SKM-1 (cell line): ENCODE measurements around the gene NPHP4.
"Not testable (repeated sequence)": the region's sequence is repeated elsewhere in the genome, so short reads cannot be mapped to it uniquely, and the experiment has no call there.

Experiments used
- DNase-seq: peaks from one replicate; lab custom pipeline; 2025; ENCODE audit not compliant: unreplicated experiment; lab: John Stamatoyannopoulos, UW

The NPHP4 gene

DNA sequence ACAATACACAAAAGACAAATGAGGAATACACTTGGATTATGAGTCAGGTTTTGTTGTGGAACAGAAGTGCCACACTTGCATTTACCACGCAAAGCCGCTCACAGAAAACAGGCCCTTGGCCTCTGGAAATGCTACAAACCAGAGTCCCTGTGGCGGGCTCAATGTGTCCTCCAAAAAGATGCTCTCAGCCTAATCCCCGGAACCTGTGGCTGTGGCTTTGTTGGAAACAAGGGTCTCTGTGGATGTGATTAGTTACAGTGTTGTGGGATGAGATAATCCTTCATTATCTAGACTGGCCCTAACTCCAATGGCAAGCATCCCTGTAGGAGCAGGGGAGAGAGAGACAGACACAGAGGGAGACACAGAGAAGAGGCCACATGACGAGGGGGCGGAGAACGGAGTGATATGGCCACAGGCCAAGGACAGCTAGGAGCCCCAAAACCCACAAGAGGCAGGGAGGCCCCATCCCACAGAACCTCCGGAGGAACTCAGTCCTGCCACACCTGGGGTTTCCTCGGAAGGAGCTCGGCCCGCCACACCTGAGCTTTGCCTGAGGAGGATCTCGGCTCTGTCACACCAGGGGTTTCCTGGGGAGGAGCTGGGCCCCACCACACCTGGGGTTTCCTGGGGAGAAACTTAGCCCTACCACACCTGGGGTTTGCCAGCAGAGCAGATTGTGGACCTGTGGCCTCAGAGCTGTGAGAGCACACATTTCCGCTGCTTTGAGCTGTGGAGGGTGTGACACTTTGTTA, 55.4 kb downstream of the NPHP4 start:
- no peak for DNase-seq

DNA sequence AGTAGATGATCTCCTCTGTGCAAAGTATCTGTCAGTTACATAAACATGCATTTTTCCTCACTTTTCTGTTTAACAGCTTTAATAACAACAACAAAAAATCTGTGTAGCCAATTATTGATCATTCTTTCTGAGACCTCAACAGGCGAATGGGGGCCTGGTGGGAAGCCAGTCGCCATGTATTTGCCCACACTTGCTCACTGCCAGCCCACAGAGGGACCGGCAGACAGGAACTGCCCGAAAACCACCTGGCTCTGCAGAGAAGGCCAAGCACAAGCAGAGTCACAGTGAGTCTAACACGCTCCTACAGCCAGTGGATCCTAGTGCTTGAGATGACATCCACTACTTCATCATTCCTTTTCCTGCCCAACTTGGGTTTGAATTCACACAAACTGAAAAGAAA, 56.1 kb downstream of the NPHP4 start:
- DNase-seq: no peak

DNA sequence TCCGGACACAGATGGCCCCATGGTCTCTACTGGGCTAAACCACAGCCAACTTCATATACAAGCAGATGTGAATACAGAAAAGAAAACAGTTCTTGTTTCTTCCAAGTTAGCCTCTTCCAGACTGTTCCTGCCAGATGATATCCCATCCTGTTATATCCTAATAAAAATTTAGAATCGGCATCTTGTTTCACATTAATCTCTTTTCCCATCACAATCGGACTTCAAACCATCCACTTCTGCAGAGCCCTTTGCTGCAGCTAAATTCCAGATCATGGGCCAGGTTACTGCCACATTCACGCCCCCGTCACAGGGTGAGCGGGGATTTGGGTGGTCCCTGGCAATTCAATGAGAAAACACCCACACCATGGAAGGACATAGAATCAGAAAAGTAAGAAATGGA, 57.2 kb downstream of the NPHP4 start:
- no peak for DNase-seq

DNA sequence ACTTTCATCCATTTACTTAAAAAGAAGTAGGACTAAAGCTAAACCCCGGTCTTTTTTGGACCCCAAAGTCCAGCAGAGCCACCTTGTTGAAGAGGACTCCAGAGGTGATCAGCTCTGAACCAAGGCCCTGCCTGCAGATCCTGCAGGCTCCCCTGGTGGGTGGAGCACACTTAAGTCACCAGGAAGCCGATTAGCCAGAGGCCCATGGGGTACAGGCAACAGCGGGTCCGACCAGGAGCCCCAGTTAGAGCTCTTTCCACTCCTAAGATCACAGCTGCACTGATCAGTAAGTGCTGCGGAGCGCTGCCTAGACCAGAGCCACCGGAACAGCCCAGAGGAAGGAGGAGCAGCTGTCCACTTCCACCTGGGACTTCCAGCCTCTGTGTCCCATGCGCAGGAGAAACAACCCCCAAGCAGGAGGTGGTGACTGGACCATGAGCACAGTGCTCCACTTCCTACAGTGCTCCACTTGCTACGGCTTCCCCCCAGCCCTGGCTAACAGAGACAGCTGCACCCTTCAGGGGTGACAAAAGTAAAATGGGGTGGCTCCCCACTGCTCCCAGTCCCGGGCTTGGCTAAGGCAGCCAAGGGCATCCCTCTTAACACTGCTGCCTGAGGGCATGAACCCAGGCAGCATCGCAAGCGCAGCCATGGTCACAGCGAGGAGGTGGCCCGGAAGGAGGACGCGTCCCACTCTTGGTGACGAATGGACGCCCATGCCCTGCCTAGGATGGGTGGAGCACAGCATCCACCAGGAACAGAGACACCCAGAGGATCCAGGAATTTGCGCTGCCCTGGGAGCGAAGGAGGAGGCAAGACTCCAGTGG, 58.0 kb downstream of the NPHP4 start:
- DNase-seq: no peak

DNA sequence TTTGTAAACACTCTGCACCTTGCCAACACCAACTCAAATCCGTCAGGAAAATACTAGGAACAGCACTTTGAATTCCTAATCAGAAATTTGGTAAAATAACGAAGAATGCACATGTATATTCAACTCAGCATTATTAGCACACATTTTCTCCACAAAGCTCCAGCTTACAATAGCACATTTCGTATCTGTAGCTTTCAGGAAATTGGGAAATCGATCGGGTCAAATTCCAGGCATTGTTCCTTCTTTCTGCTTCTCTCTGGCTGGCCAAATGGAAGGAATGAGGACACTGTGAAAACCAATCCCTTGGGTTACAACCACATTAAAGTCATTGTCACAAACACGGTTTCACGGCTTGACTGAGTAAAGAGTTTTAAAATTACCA, 58.6 kb downstream of the NPHP4 start:
- DNase-seq: no peak

DNA sequence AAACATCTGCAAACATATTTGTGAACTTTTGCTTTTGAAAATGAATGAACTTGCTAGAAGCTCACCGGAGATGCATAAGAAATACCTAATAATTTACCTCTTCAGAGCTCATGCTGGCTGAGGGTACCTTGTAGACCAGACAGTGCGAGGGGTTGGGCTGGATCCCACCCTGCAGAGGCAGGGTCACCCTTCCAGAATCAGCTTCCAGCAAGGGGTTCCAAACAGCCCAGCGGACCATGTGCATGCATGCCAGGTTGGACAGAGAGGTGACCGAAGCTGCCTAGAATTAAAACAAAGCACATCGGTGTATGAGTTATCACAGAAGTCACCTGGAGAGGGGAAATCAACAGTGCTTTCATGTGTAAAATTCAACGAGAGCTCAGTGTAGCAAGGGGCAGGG, 59.2 kb downstream of the NPHP4 start:
- no peak for DNase-seq

DNA sequence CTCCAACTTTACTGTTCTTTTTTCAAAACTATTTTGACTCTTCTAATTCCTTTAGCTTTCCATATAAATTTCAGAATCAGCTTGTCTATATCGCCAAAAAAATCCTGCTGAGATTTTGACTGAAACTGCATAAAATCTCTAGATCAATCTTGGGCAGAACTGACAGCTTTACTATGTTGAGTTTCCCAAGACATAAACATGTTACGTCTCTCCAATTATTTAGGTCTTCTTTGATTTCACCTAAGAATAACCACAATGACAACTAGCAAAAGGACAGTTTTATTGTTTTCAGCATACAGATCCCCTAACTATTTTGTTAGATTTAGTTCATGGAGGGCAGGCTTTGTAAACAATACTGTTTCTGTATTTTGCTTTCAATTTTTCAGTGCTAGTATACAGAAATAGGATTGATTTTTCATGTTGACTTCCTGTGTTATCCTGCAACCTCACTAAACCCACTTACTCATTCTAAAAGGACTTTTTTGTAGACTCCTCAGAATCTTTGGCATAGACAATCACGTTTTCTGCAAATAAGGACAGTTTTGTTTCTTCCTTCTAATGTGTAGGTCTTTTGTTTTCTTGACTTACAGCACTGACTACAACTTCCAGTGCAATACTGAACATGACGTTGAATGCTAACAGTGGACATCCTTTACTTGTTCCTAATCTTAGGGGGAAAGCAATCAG, 63.4 kb downstream of the NPHP4 start:
- DNase-seq: no peak

DNA sequence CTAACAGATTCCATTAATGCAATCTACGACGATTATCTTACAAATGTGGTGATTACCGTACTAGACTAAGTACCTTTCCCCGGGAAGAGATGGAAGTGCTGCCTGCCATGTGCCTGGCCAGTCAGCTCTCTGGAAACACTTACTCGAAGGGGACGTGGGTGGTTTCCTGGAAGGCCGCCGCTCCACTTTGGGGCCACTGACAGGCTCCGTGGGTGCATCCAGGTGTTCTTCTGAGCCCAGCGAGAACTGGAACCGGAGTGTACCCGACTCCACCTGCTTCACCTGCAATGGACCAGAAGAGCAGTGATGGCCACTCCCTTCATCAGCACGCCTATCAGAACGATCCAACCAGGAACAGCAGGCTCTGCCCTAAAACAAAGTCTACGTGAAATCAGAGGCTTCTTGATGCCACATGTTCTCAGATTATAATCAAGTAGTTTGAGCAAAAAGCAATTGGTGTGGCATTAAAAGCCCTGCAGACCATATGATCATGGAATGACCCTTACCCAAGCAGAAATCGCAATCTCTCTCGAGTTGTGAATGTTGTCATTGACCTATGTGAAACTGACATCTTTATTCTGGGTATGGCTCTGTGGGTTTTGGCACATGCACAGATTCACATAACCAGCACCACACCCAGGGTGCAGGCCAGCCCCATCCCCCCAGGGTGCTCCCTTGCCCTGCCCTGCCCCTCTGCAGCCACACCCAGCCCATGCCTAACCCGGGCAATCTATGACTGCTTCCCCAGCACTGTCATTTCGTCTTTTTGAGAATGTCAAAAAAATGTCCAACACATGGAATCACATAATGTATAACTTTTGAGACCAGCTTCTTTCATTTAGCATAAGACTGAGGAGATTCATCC, 64.5 kb downstream of the NPHP4 start:
- DNase-seq: no peak

DNA sequence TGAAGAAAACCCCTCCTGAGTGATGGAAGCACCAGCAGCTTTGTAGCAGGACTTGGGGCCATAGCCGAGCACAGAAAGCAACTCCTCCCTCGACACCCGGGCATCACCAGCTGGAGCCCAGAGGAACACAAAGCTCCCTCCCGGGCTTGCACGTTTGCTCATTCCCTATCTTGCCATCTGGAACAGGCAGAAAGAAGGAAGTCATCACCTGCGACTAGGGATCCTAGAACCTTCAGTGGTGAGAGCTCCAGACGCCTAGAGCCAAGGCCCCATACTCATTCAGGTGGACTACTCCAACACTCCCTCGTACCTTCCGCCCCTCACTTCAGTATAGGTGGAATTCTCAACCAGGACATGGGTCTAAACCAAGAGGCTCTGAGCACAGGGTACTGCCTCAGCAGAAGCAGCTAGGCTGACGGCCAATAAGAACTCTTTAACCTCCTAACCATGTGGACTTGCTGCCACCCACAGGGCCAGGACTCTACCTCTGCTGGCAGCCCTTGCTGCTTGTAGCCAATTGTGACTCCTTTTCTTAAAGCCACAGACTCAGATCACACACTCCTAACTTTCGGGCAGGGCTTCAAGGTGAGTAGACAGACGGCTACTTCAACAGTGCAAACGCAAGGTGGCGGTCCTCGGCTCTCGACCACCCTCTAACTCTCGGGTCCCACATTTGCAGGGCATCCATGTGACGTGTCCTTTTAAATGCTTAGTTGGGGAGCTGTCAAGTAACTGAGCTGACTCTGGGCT, 65.4 kb downstream of the NPHP4 start:
- DNase-seq: no peak

DNA sequence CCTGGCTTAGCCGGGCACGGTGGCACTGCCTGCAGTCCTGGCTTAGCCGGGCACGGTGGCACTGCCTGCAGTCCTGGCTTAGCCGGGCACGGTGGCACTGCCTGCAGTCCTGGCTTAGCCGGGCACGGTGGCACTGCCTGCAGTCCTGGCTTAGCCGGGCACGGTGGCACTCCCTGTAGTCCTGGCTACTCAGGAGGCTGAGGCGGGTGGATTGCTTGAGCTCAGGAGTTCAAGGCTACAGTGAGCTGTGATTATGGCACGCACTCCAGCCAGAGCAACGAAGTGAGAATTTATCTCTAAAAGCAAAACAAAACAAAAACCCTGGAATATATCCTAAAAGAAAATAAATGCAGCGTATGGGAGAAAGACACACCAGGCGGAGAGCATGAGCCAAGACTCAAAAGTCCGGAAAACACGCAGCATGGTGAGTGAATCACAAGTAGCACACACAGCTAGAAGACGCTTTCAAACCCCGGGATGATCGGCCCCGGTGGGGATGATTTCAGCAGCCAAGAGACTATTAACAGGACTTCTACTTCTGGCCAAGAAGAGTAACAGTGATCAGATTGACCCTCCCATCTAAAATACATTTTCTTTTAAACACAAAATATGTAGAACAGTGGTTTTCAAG, 69.4 kb downstream of the NPHP4 start:
- DNase-seq: not testable (repeated sequence)

DNA sequence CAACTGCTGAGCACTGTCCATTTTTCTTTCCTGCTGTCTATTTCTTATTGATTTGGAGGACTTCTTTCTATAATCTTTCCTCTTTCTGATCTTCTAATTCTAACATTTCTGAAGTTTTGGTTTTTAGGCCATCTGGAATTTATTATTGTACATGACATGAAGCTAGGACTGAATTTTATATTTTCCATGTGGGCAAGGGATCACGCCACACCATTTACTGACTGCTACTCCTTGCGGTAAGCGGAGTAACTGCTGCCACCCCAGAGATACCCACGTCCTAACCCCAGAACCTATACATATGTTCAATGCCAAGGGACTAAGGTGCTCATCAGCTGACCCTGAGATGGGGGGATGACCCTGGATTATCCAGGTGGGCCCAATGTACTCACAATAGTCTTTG, 70.6 kb downstream of the NPHP4 start:
- no peak for DNase-seq

DNA sequence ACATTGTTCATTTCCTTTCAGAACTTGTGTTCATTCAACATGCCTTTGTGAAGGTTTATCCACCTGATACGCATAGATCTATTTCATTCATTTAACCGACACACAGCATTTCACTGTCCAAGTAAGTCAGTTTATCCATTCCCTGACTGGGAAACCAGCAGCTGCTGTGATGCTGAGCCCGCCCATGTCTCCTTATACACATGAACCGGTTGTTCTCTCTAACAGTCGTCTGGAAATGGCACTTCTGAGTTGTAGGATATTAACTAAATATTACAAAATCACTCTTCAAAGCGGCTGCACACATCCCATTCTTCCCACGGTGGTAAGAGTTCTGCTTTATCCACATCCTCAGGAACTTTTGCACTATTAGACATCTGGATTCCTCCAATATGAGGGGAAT, 71.1 kb downstream of the NPHP4 start:
- DNase-seq: no peak

DNA sequence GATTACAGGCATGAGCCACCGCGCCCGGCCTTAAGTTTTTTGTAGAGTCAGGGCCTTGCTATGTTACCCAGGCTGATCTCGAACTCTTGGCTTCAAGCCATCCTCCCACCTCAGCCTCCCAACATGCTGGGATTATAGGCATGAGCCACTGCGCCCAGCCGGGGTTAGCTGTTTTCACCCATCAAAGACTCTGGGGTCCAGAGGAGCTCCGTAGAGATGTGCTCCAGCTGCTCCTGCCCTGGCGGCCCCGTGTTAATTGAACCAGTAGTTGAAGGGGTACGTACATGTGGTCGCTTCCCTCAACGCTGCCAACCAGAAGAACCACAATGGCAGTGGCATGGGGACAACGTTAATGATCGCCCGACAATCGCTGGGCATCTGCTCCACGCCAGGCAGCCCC, 72.0 kb downstream of the NPHP4 start:
- DNase-seq: no peak

DNA sequence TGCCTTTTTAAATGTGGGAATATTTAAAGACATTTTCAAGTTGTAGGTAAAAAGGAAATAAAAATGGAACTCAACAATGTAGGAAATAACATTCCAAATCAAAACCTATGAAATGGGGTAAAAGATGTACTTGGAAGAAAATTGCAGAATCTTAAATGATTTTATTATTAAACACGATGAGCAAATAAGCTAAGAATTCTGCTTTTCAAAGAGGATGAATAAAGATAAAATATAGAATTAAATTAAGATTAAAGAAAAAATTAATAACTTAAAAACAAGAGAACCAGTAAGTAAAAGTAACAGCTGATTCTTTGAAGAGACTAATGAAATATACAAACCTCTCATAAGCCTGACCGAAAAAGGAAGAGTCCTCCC, 74.0 kb downstream of the NPHP4 start:
- no peak for DNase-seq

DNA sequence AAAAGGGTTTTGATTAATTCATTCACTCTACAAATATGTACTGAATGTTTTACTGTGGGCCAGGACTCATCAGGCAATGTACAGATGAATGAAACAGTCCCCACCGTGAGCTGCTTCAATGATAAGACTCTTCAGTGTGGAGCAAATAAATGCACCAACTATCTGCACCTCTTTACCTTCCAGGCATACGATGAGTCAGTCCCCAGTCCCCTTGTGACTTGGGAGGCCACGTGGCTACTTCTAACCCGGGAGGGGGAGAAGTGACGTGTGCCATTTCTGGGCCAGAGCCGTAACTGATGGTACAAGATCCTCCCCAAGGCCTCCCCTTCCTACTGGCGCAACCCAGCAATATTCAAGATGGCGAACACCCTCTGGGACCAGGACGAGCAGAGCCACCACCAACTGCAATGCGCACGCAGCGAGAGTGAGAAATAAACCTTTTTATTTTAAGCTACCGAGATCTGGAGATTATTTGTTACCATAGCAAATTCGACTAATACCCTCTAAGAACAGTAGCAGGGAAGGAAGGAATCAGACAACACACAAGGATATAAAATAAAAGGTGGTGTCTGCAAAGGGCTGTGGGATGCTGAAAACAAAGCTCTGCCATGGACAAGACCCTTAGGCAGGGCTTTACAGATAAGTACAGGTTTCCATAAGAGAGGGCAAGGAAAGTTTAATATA, 74.5 kb downstream of the NPHP4 start:
- DNase-seq: no peak

DNA sequence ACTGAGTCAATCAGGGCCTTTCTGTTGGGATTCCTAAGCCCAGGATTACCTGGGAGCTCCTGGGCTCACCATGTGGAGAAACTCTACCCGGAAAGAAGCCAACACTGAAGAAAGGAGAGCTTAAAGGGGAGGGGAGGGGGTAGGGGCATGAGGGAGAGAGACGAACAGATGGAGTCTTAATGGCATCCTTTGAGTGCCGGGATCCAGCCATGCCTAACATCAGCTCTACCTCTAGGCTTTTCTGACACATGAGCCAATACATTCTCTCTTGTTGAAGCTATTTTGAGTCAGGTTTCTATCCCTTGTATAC, 75.0 kb downstream of the NPHP4 start:
- no peak for DNase-seq

DNA sequence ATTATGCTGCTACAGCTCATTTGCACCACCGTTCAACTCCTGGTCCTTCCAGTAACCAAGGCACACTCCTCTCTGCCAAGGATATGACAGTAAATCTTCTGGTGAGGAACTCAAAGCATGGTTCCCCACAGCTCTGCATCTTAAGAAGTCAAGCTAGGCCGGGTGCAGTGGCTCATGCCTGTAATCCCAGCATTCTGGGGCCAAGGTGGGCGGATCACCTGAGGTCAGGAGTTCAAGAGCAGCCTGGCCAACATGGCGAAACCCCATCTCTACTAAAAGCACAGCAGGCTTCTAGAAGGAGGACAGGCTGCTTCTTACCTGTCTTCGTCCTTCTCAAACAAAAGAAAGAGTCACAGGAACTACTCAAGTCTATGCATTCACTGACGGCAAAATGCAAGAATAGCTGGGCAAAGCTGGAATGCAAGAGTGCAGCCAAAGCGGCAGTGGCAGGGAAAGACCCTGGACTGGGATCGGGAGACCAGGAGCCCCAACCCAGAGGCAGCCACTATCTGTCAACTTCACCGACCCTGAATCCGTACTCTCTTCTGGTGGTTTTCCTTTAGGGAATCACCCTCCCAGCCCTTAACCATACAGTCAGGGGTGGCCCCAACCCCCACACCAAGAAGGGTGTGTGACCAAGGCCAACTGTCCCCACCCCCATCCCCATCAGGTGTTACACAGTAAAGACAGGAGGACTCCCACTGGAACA, 75.5 kb downstream of the NPHP4 start:
- DNase-seq: no peak

DNA sequence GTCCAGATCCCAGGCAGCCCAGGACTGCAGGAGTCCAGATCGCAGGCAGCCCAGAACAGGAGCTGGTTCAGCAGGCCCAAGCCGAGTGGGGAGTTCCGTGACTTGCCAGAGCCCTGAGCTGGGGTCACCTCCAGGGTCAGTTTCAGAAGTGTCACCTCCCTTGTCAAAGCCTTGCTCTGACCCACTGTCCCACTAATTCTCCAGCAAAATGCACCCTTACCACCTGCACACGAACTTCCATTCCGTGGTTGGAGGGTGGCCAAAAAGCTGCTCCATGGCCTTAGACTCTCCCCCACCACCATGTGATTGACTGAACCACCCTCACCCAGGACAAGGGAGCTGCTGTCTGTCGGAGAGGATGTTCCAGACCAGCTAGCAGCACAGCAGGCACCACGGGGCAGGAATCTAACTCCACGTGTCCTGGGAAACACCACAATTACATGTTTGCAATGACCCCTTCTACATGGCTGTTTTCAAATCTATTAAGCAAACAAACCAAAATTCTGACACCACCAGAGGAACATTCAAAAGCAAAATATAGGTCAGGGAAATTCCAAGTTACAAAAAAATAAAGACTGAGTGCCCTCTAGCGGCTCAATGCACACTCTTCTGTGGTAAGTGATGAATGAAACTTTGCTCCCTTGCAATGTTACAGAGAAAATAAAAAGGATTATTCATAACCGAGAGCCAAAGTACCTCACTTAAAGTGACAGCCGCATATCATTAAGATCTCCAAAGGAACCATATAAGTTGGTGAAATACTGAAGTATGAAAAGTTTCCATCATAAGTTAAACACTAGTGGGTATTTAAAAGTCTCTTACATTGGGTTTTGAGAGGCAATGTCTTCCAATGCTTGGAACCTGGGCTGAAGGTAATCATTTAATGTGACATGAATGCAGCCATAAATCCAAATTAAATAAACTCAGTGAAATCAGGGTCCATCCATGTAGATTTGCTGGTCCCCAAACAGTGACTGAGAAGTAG, 76.3 kb downstream of the NPHP4 start:
- peak; percentile 19 for DNase-seq
